SH-SY5Y (cell line): ENCODE measurements around the gene IYD.

ENCODE experiments used
- GATA2 ChIP-seq: IDR thresholded peaks from 2 replicates; pipeline ENCODE4 v1.6.1; 2011; ENCODE audit warnings: mild to moderate bottlenecking, low read depth, low read length
- GATA3 ChIP-seq: IDR thresholded peaks from 2 replicates; pipeline ENCODE4 v1.6.1; 2011; ENCODE audit warnings: low read depth, mild to moderate bottlenecking, low read length, moderate library complexity

DNA sequence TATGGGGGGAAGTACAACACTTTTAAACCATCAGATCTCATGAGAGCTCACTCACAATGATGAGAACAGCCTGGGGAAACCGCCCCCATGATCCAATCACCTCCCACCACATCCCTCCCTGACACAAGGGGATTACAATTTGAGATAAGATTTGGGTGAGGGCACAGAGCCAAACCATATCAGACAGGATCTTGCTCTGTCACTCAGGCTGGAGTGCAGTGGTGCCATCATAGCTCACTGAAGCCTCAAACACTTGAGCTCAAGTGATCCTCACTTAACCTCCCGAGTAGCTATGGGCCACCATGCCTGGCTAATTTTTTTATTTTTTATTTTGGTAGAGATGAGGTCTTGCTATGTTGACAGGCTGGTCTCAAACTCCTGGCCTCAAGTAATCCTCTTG lies 5.1 kb upstream of the IYD start:
- TF ChIP-seq GATA2 (no peak), GATA3 (no peak)
